HepG2 (cell line): Measurements from ENCODE around the gene RAB17. TPM values are rescaled to one million over a fixed set of nuclear protein-coding genes. Genes with fewer than 3 reads are reported as not detected.
A peak's percentile ranks its signal among the peaks of the same experiment; 100 is the strongest.

ENCODE experiments used
- FOXP1 ChIP-seq, 2 experiments: fragments of 450-650 bp in 1 of 2; IDR thresholded peaks; 2 replicates each; pipeline ENCODE4 v1.6.1; 2017 to 2018; ENCODE audit warnings: antibody characterized with exemption in 1 of 2
- HDAC6 ChIP-seq: fragments of 200-600 bp; sonication (generic); IDR thresholded peaks from 2 replicates; pipeline ENCODE4 v1.7.0; 2017; ENCODE audit warnings: mild to moderate bottlenecking, antibody characterized with exemption, low read length, low read depth
- HIVEP1 ChIP-seq: sonication (generic); formaldehyde crosslinking; IDR thresholded peaks from 2 replicates; pipeline ENCODE4 v1.4.0; 2020; ENCODE audit warnings: mild to moderate bottlenecking, missing genetic modification reagents
- JARID2 ChIP-seq: sonication (generic); formaldehyde crosslinking; IDR thresholded peaks from 2 replicates; pipeline ENCODE4 v1.8.1; 2023; ENCODE audit warnings: missing genetic modification reagents, inconsistent platforms; ENCODE audit not compliant: insufficient replicate concordance
- JUNB ChIP-seq: sonication (generic); formaldehyde crosslinking; IDR thresholded peaks from 2 replicates; pipeline ENCODE4 v1.8.0; 2022; ENCODE audit warnings: missing genetic modification reagents, mild to moderate bottlenecking, borderline replicate concordance
- RORA ChIP-seq: sonication (generic); formaldehyde crosslinking; IDR thresholded peaks from 2 replicates; pipeline ENCODE4 v1.5.0; 2020; ENCODE audit warnings: mild to moderate bottlenecking, missing genetic modification reagents, moderate library complexity
- YEATS2 ChIP-seq: sonication (generic); formaldehyde crosslinking; IDR thresholded peaks from 2 replicates; pipeline ENCODE4 v1.4.0; 2020; ENCODE audit warnings: missing genetic modification reagents, borderline replicate concordance
- ZBTB20 ChIP-seq: sonication (generic); formaldehyde crosslinking; IDR thresholded peaks from 2 replicates; pipeline ENCODE4 v1.8.1; 2023; ENCODE audit warnings: missing genetic modification reagents, low read depth, mild to moderate bottlenecking, borderline replicate concordance
- ZNF10 ChIP-seq: sonication (generic); formaldehyde crosslinking; IDR thresholded peaks from 2 replicates; pipeline ENCODE4 v1.4.0; 2020; ENCODE audit warnings: mild to moderate bottlenecking, low read depth, missing genetic modification reagents, borderline replicate concordance
- ZNF224 ChIP-seq: sonication (generic); formaldehyde crosslinking; IDR thresholded peaks from 2 replicates; pipeline ENCODE4 v1.5.0; 2020; ENCODE audit warnings: mild to moderate bottlenecking, missing genetic modification reagents
- ZNF737 ChIP-seq: sonication (generic); formaldehyde crosslinking; IDR thresholded peaks from 2 replicates; pipeline ENCODE4 v1.5.0; 2020; ENCODE audit warnings: missing genetic modification reagents, mild to moderate bottlenecking, borderline replicate concordance
- ZNF749 ChIP-seq: sonication (generic); formaldehyde crosslinking; IDR thresholded peaks from 2 replicates; pipeline ENCODE4 v1.8.0; 2022; ENCODE audit warnings: mild to moderate bottlenecking, missing genetic modification reagents, moderate library complexity, borderline replicate concordance
- ZNF772 ChIP-seq: sonication (generic); formaldehyde crosslinking; IDR thresholded peaks from 2 replicates; pipeline ENCODE4 v1.5.0; 2020; ENCODE audit warnings: mild to moderate bottlenecking, missing genetic modification reagents
- ZNF782 ChIP-seq: sonication (generic); formaldehyde crosslinking; IDR thresholded peaks from 2 replicates; pipeline ENCODE4 v1.4.0; 2020; ENCODE audit warnings: missing genetic modification reagents, mild to moderate bottlenecking, borderline replicate concordance
- polyA plus RNA-seq, 8 experiments: library from polyadenylated mRNA; depleted of rRNA in 3 of 8; stranded (reverse) in 7 of 8; unstranded in 1 of 8; fragments of >200 nt; fragmentation: Illumina TruSeq in 4 of 8; extraction: Trizol in 4 of 8; gene quantifications; 2 replicates each; pipeline versions ENCODE4 v1.2.1 to v1.2.3, GENCODE V29; 2011 to 2016; ENCODE audit warnings: low read depth in 4 of 8, missing spikeins in 1 of 8, mixed read lengths in 1 of 8; ENCODE audit not compliant: insufficient read depth in 1 of 8
- total RNA-seq, 5 experiments: library from RNA; depleted of rRNA; stranded (reverse); fragments of >200 nt; fragmentation: Illumina TruSeq; extraction: Trizol; gene quantifications; 2 replicates each; pipeline ENCODE4 v1.2.3, GENCODE V29; 2016; ENCODE audit warnings: low read depth in 1 of 5
- TF ChIP-seq, protein P1 (sequence below): IDR thresholded peaks from 2 replicates; pipeline ENCODE4 v1.6.1; 2016; ENCODE audit warnings: low read depth, borderline replicate concordance
- TF ChIP-seq, protein P2 (sequence below): sonication (generic); formaldehyde crosslinking; IDR thresholded peaks from 2 replicates; pipeline ENCODE4 v1.8.0; 2022; ENCODE audit warnings: missing genetic modification reagents, mild to moderate bottlenecking, moderate library complexity, borderline replicate concordance
- TF ChIP-seq, protein P3 (sequence below): sonication (generic); formaldehyde crosslinking; conservative IDR thresholded peaks from 2 replicates; pipeline ENCODE4 v1.5.0; 2020; ENCODE audit warnings: missing genetic modification reagents
- TF ChIP-seq, protein P4 (sequence below): sonication (generic); formaldehyde crosslinking; IDR thresholded peaks from 2 replicates; pipeline ENCODE4 v1.8.0; 2023; ENCODE audit warnings: mild to moderate bottlenecking, missing genetic modification reagents
- TF ChIP-seq, protein P5 (sequence below): IDR thresholded peaks from 2 replicates; pipeline ENCODE4 v1.6.1; 2012; ENCODE audit warnings: inconsistent platforms
- TF ChIP-seq, protein P6 (sequence below), 2 experiments: IDR thresholded peaks; 2 replicates each; pipeline ENCODE4 v1.6.1; 2011 to 2012; ENCODE audit warnings: low read length in 2 of 2, borderline replicate concordance in 1 of 2, low read depth in 1 of 2, mild to moderate bottlenecking in 1 of 2, moderate library complexity in 1 of 2

The RAB17 gene
- total and polyA plus RNA-seq, 2 of the 13 experiments (the other 11 are each of a cell fraction or from before 2014, with no cell fraction given), result 68.0 to 124 TPM

DNA sequence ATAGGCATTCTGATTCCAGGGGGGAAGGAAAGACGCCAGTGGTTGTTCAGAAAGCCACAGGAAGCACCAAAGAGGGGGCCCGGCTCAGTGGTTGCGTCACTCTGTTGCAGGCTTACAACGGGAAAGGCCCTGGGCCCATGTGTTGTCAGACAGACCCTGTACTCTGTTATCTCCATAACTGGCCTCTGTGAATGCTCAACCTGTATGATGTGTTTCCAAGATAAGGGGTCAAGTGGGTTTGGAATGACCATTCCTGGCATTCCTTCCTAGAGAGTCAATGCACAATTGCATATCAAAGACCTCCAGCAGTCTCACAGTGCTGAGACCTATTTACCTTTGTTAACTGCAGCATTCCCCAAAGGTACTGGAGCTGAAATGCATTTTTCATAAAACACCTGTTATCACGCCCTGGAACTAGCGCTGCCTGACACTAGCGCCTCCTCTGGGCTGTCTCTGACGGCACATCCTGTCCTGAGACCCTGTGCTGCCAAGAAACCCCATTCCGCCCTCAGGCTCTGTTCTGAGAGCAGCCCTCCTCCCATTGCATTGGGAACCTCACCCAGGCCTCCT is 23.7 kb upstream of the RAB17 start (continued):
- TF ChIP-seq ZBTB20 (CRISPR knock-in tag) (peak; percentile 83; the same call in 1 of the 2 replicates), ZNF772 (peak; percentile 94), FOXP1 (IDR thresholded peaks at IDR 0.05) (no peak), FOXP1 (CRISPR knock-in tag; IDR thresholded peaks at IDR 0.05) (peak; percentile 97), RORA (CRISPR knock-in tag) (no peak), HDAC6 (no peak), ZNF10 (CRISPR knock-in tag) (no peak), ZNF737 (CRISPR knock-in tag) (no peak), ZNF224 (CRISPR knock-in tag) (no peak), ZNF782 (CRISPR knock-in tag) (no peak; the same call in 1 of the 2 replicates), JARID2 (CRISPR knock-in tag) (no peak), YEATS2 (CRISPR knock-in tag) (peak; percentile 48; the same call in 1 of the 2 replicates), JUNB (CRISPR knock-in tag) (no peak; the same call in 1 of the 2 replicates), HIVEP1 (CRISPR knock-in tag) (peak; percentile 99), ZNF749 (CRISPR knock-in tag) (peak; percentile 72)
- TF ChIP-seq, protein P1, sequence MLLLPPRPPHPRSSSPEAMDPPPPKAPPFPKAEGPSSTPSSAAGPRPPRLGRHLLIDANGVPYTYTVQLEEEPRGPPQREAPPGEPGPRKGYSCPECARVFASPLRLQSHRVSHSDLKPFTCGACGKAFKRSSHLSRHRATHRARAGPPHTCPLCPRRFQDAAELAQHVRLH (CRISPR knock-in tag), result peak; percentile 97; the same call in 1 of the 2 replicates
- TF ChIP-seq, protein P2, sequence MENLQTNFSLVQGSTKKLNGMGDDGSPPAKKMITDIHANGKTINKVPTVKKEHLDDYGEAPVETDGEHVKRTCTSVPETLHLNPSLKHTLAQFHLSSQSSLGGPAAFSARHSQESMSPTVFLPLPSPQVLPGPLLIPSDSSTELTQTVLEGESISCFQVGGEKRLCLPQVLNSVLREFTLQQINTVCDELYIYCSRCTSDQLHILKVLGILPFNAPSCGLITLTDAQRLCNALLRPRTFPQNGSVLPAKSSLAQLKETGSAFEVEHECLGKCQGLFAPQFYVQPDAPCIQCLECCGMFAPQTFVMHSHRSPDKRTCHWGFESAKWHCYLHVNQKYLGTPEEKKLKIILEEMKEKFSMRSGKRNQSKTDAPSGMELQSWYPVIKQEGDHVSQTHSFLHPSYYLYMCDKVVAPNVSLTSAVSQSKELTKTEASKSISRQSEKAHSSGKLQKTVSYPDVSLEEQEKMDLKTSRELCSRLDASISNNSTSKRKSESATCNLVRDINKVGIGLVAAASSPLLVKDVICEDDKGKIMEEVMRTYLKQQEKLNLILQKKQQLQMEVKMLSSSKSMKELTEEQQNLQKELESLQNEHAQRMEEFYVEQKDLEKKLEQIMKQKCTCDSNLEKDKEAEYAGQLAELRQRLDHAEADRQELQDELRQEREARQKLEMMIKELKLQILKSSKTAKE (CRISPR knock-in tag), result peak; percentile 99
- TF ChIP-seq, protein P3, sequence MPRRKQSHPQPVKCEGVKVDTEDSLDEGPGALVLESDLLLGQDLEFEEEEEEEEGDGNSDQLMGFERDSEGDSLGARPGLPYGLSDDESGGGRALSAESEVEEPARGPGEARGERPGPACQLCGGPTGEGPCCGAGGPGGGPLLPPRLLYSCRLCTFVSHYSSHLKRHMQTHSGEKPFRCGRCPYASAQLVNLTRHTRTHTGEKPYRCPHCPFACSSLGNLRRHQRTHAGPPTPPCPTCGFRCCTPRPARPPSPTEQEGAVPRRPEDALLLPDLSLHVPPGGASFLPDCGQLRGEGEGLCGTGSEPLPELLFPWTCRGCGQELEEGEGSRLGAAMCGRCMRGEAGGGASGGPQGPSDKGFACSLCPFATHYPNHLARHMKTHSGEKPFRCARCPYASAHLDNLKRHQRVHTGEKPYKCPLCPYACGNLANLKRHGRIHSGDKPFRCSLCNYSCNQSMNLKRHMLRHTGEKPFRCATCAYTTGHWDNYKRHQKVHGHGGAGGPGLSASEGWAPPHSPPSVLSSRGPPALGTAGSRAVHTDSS (CRISPR knock-in tag), result no peak
- TF ChIP-seq, protein P4, sequence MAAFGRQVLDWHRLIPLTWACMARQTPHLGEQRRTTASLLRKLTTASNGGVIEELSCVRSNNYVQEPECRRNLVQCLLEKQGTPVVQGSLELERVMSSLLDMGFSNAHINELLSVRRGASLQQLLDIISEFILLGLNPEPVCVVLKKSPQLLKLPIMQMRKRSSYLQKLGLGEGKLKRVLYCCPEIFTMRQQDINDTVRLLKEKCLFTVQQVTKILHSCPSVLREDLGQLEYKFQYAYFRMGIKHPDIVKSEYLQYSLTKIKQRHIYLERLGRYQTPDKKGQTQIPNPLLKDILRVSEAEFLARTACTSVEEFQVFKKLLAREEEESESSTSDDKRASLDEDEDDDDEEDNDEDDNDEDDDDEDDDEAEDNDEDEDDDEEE, result peak; percentile 84; the same call in 1 of the 2 replicates
- TF ChIP-seq, protein P5, sequence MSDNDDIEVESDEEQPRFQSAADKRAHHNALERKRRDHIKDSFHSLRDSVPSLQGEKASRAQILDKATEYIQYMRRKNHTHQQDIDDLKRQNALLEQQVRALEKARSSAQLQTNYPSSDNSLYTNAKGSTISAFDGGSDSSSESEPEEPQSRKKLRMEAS, result peak; percentile 80
- TF ChIP-seq, protein P6, sequence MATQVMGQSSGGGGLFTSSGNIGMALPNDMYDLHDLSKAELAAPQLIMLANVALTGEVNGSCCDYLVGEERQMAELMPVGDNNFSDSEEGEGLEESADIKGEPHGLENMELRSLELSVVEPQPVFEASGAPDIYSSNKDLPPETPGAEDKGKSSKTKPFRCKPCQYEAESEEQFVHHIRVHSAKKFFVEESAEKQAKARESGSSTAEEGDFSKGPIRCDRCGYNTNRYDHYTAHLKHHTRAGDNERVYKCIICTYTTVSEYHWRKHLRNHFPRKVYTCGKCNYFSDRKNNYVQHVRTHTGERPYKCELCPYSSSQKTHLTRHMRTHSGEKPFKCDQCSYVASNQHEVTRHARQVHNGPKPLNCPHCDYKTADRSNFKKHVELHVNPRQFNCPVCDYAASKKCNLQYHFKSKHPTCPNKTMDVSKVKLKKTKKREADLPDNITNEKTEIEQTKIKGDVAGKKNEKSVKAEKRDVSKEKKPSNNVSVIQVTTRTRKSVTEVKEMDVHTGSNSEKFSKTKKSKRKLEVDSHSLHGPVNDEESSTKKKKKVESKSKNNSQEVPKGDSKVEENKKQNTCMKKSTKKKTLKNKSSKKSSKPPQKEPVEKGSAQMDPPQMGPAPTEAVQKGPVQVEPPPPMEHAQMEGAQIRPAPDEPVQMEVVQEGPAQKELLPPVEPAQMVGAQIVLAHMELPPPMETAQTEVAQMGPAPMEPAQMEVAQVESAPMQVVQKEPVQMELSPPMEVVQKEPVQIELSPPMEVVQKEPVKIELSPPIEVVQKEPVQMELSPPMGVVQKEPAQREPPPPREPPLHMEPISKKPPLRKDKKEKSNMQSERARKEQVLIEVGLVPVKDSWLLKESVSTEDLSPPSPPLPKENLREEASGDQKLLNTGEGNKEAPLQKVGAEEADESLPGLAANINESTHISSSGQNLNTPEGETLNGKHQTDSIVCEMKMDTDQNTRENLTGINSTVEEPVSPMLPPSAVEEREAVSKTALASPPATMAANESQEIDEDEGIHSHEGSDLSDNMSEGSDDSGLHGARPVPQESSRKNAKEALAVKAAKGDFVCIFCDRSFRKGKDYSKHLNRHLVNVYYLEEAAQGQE (IDR thresholded peaks at IDR 0.05; ENCODE audit: borderline replicate concordance in 1 of 2, low read depth in 1 of 2, low read length in 2 of 2), result peak in 1 of 2 experiments; percentile 78; a peak in 2 of 4 replicates
